ENCODE data around the gene TRIM2.

- TF ChIP-seq ATF3 (IDR thresholded peaks at IDR 0.05; ENCODE audit: borderline replicate concordance, extremely low read depth, low read depth, low read length): no peak
- no peak for TF ChIP-seq PKNOX1 (IDR thresholded peaks at IDR 0.05)
- TF ChIP-seq, protein P1, sequence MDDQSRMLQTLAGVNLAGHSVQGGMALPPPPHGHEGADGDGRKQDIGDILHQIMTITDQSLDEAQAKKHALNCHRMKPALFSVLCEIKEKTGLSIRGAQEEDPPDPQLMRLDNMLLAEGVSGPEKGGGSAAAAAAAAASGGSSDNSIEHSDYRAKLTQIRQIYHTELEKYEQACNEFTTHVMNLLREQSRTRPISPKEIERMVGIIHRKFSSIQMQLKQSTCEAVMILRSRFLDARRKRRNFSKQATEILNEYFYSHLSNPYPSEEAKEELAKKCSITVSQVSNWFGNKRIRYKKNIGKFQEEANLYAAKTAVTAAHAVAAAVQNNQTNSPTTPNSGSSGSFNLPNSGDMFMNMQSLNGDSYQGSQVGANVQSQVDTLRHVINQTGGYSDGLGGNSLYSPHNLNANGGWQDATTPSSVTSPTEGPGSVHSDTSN (IDR thresholded peaks at IDR 0.05; ENCODE audit: insufficient replicate concordance, low read depth, low read length): no peak
- TF ChIP-seq CTCF (IDR thresholded peaks at IDR 0.05 in 2 of 3, conservative IDR thresholded peaks at IDR 0.05 in 1 of 3; ENCODE audit: control insufficient read depth in 2 of 3, extremely low read depth in 1 of 3, insufficient read depth in 1 of 3, low read depth in 3 of 3, low read length in 3 of 3): no peak
- no peak for TF ChIP-seq ZNF592 (IDR thresholded peaks at IDR 0.05)
- no peak for TF ChIP-seq ZBTB33 (IDR thresholded peaks at IDR 0.05)
Measured at GRCh38 chr4:153314915-153315314, 110.7 kb downstream of the TRIM2 start.
